HG02759 (cell line): ENCODE data around the gene CYTIP.

ENCODE experiments used
- ATAC-seq: cut with Tn5 transposase; IDR thresholded peaks from one replicate; pipeline ENCODE4 v1.9.1; 2021; ENCODE audit warnings: mild to moderate bottlenecking, moderate library complexity; ENCODE audit not compliant: unreplicated experiment

CYTIP gene

GRCh38 chr2:157465554-157465953 lies 21.7 kb upstream of the CYTIP start:
- no peak for ATAC-seq

- no peak for ATAC-seq
These were observed 19.1 kb upstream of the CYTIP start for GRCh38 chr2:157463002-157463401.

- no peak for ATAC-seq
These were observed 17.0 kb upstream of the CYTIP start for GRCh38 chr2:157460897-157461296.

DNA sequence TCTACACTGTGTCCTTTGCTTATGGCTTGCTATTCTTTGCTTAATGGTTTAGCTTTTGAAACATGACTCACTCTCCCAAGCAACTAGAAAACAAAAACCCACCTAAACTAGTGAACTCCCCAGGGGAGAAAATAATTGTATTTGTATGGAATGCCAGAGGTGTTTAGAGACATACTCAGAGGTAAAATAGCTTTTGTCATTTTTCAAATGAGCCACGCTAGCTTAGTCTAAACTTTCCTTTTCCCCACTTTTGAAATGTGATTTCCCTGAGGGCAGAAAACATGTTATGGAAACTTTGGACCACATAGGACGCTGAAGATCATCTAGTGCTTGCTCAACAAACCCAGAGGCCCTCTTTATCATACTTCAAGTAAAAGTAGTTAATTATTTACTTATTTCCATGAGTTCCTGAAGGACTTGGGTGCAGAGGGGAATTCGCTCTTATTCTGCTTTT lies 16.5 kb upstream of the CYTIP start:
- no peak for ATAC-seq

- no peak for ATAC-seq
These were observed 15.6 kb upstream of the CYTIP start for GRCh38 chr2:157459486-157459885.

DNA sequence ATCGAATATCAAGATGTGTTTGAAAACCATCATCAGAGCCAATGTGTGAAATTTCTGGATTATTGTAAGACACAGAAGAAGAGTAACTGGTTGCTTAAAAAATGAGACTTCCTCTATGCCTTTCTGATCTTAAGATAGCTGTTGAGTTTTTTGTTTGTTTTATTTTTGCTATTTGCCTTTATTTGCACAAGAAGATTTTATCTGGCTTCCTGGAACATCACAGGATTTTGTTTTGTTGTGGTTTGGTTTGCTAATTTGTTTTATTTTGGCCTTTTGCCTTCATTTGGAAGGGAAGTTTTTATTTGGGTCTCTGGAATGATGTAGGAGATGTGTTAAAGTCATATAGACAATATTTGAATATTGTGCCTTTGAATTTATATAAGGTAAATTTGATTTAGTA lies 3.9 kb upstream of the CYTIP start:
- no peak for ATAC-seq

DNA sequence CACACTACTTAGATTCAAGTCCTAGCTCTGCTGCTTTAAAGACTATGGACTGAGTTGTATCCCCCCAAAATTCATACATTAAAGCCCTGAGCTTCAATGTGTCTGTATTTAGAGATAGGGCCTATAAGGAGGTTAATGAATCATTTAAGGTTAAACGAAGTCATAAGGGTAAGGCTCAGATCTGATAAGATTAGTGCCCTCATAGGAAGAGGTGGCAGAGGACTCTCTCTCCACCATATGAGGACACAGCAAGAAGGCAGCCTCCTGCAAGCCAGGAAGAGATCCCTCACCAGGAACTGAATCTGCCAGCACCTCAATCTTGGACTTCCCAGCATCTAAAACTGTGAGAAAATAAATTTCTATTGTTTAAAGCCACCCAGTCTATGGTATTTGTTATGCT lies 3.1 kb upstream of the CYTIP start:
- ATAC-seq: no peak

DNA sequence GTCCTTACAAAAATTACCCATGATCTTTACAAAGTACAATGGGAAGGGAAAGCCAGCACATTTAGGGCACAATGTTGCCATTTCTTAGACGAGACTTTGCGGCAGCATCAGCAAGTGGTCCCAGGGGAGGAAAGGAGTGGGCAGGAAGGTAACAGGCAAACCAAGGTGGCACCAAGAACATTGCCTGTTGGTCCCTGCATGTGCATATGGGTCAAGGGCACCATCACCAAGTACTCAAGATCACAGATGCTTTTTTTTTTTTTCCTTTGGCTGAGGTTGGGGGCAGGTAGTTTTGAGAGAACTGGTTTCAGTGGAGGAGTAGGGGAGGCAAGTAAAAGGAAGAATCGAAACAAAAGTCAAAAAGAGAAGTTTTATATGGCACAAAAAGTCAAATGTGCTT lies 752 bp upstream of the CYTIP start:
- ATAC-seq: peak; percentile 21

DNA sequence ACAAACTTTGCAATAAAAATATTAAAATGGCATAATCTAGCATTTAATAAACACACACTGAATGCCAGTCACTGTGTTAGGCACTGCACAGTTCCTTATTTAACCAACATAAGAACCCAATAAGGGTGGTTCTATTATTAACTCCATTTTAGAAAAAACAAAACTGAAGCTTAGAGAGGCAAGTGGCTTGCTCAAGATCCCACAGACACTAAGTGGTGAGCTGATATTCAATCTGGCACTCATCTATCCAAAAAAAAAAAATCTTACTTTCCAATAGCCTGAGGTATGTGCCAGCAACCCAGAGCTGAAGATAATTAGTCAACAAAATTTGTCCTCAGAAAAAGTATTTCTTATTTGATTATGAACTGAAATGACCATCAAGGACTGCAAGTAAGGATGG lies 799 bp downstream of the CYTIP start:
- no peak for ATAC-seq

- ATAC-seq: no peak
These were observed 1.3 kb downstream of the CYTIP start for GRCh38 chr2:157442636-157443035.

DNA sequence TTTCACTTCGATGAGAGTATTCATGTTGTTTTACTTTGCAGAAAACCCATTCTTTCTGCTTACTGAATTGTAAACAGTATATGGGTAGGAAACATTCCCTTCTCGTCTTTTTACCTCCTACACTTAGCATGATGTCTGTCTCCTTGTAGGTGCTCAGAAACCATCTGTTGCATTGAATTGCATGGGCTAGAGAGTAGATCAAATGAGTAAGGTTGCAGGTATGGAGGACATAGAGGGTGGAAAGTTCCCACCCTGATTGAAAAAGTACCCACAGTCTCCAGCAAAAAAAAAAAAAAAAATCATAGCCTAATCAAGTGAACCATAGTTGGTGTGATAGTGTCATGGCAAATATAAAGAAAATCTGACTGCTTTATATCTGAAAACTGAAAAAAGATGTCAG lies 1.7 kb downstream of the CYTIP start:
- ATAC-seq: no peak

GRCh38 chr2:157441072-157441454 lies 2.8 kb downstream of the CYTIP start:
- peak; percentile 41 for ATAC-seq

DNA sequence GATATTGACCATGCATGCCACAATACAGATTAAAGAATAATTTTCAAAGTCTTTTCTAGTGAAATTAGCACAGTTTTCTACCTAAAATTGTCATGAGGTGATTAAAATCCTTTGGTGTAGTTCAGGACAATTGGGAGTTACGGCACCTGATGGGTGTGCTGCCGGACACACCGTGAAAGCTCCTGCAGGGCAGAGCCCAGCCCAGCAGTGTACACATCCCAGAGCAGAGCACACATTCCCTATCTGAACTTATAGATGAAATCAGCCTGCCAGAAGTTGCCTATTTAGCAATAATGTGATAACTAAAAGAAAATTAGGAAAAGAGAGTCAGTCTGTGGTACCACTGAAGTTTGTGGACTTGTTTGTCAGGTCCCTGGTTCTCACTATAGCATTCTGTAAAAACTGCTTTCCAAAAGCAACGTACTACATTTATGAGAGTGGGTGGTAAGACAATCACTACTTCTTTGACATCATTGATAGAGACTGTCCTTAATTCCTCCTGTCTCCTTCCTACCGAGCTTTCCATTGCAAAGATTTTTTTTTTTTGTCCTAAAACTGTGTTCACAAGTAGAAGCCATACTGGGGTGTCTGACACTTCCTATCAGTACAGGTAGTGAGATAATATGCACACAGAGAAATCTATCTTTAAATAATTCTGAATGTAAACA lies 3.4 kb downstream of the CYTIP start:
- no peak for ATAC-seq

DNA sequence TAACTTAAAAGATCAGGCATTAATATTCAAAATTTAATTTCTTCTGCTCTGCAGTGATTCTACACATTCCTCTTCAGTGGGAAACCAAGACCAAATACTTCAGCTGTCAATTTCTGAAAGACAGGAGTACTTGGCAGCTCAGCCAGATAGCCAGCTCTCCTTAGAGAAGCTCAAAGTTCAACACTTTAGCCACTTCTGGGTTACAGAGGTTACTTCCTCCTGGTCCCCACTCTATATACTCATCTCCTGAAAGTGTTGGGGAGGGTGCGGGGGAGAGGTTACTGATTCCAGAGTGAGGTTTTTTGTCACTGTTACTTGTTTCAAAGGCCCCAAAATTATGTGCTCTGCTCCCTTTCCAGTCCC lies 4.1 kb downstream of the CYTIP start:
- ATAC-seq: peak; percentile 43

DNA sequence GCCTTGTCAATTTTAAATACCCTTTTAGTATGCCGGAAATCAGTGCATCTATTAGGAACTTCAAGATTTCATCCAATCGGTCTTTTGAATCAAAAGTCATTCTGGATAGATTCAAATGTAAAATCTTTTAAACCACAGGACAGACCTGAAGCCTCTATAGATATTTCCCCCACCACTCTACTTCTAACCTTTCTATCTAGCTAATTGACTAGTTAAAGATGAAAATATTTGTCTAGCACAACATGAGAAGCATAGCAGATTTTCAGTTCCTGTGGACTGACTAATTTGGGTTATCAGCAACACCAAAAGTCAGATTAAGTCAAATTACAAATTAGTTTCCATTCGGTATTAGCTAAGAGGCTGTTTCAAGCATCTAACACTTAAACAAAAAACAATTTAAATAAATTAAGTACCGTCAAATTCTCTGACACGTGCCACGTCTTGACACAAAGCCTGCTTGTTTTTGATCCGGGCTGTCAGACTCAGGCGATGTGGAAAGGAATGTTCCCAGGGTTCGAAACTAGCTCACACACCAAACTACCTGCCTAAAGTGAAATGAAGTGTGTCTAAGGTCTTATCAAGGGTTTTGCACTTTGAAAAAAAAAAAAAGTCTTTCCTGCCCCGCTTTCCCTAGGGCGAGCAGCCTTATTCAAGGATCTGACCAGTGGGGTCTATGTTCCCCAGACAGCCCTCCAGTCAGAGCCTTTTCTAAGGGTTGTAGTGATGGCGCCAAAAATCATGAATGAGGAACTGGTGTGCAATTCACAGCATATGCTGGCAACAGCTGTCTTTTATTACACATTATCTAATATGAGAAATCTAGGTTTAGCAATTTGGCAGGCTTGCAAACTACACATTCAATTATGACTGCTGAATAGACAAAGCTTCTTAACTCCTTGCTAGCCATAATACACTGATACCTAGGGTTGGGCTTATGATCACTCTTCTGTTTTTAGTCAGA lies 4.7 kb downstream of the CYTIP start:
- ATAC-seq: peak; percentile 16

- no peak for ATAC-seq
These were observed 10.5 kb downstream of the CYTIP start for GRCh38 chr2:157433394-157433793.

GRCh38 chr2:157432475-157433106 lies 11.3 kb downstream of the CYTIP start:
- no peak for ATAC-seq

- no peak for ATAC-seq
These were observed 12.7 kb downstream of the CYTIP start for GRCh38 chr2:157431176-157431575.

DNA sequence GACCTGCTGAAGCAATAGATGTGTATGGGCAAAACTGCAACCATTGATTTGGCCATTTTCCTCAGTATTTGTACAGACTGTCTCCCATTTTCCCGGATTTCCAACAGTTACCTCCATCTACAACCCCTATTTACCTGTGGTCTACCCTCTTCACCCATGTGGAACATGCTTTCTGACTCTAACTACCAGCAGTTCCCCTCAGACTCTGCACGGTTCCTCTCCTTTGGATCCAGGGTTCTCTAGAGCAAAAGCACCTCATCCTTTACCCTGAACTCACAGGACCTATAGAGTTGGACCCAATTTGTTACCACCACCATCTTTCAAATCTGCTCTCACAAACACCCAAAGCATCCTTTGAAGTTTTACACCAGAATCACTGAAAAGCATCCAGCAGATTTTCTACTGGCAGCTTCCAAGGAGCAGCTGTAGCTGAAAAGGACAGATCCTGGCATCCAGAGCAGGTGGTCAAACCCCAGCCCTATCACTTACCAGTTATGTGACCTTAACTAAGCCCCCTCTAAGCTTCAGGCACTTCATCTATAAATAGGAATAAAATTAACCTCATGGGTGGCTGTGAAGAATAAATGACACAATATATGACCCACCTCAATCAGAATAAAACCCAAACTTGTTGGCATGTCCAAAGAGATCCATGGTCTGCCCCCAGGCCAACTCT lies 15.3 kb downstream of the CYTIP start:
- ATAC-seq: no peak

GRCh38 chr2:157427922-157428303 lies 16.0 kb downstream of the CYTIP start:
- ATAC-seq: no peak
